ENCODE data around the gene DCP2.
"Not testable (repeated sequence)": the region's sequence is repeated elsewhere in the genome, so short reads cannot be mapped to it uniquely, and the experiment has no call there.

DCP2 gene

GRCh38 chr5:112976432-112977309 is at the start of gene DCP2:
TSS of gene DCP2 (plus strand) at chr5:112976798. CDS start at chr5:112976934, 136 bp downstream.
- peak; percentile 96 for DNase-seq

GRCh38 chr5:112929336-112930081 is 47.1 kb upstream of the DCP2 start:
- no peak for DNase-seq

GRCh38 chr5:112930082-112930344 is 46.6 kb upstream of the DCP2 start:
- no peak for DNase-seq

- DNase-seq, result no peak
These were observed 45.1 kb upstream of the DCP2 start for GRCh38 chr5:112931473-112931872.

- DNase-seq, result no peak
These were observed 43.5 kb upstream of the DCP2 start for GRCh38 chr5:112933105-112933504.

GRCh38 chr5:112933651-112934365 is 42.8 kb upstream of the DCP2 start:
- DNase-seq, result no peak

GRCh38 chr5:112934366-112934663 is 42.3 kb upstream of the DCP2 start:
- DNase-seq, result no peak

- no peak for DNase-seq
These were observed 40.9 kb upstream of the DCP2 start for GRCh38 chr5:112935675-112936074.

GRCh38 chr5:112938286-112938685 is 38.3 kb upstream of the DCP2 start:
- no peak for DNase-seq

GRCh38 chr5:112940670-112941069 is 35.9 kb upstream of the DCP2 start:
- no peak for DNase-seq

GRCh38 chr5:112948458-112948857 is 28.1 kb upstream of the DCP2 start:
- DNase-seq, result no peak

- no peak for DNase-seq
These were observed 25.4 kb upstream of the DCP2 start for GRCh38 chr5:112951124-112951702.

GRCh38 chr5:112956606-112957005 is 20.0 kb upstream of the DCP2 start:
- DNase-seq, result no peak

- DNase-seq, result no peak
These were observed 19.4 kb upstream of the DCP2 start for GRCh38 chr5:112957036-112957808.

GRCh38 chr5:112958093-112959088 is 18.2 kb upstream of the DCP2 start:
- peak; percentile 28 for DNase-seq

GRCh38 chr5:112959872-112960271 is 16.7 kb upstream of the DCP2 start:
- DNase-seq, result not testable (repeated sequence)

GRCh38 chr5:112960315-112960714 is 16.3 kb upstream of the DCP2 start:
- DNase-seq, result no peak

- no peak for DNase-seq
These were observed 15.6 kb upstream of the DCP2 start for GRCh38 chr5:112960863-112961504.

- not testable (repeated sequence) for DNase-seq
These were observed 13.2 kb upstream of the DCP2 start for GRCh38 chr5:112963374-112963733.

GRCh38 chr5:112965733-112966306 is 10.8 kb upstream of the DCP2 start:
- DNase-seq, result no peak

All from activated naive CD4-positive, alpha-beta T cell treated with anti-CD3 and anti-CD28 coated beads, Interleukin-2, amount 50 U/mL, for 16 hours (primary cell).